Left ventricle myocardium inferior (tissue), 1 donor: Measurements from ENCODE around the gene ENO3. TPM values are rescaled to one million over a fixed set of nuclear protein-coding genes. Genes with fewer than 3 reads are reported as not detected.
"Not testable (repeated sequence)": the region's sequence is repeated elsewhere in the genome, so short reads cannot be mapped to it uniquely, and the experiment has no call there.

Source experiments
- DNase-seq: peaks from one replicate; pipeline ENCODE4 v3.0.0-alpha.2; 2020
- H3K27ac ChIP-seq: fragments of 200-600 bp; replicated peaks from 2 replicates; pipeline ENCODE4 v1.8.0; 2021
- H3K27me3 ChIP-seq: fragments of 200-600 bp; 2 replicates; pipeline ENCODE4 v1.8.0; 2021; ENCODE audit warnings: low read depth
- H3K36me3 ChIP-seq: fragments of 200-600 bp; 2 replicates; pipeline ENCODE4 v1.8.0; 2021
- H3K4me1 ChIP-seq: fragments of 200-600 bp; 2 replicates; pipeline ENCODE4 v1.8.0; 2021
- H3K4me3 ChIP-seq: fragments of 200-600 bp; 2 replicates; pipeline ENCODE4 v1.8.0; 2021; ENCODE audit warnings: mild to moderate bottlenecking, moderate library complexity
- H3K9me3 ChIP-seq: fragments of 200-600 bp; replicated peaks from 2 replicates; pipeline ENCODE4 v1.8.0; 2021
- CTCF ChIP-seq: fragments of 200-600 bp; IDR thresholded peaks from 2 replicates; pipeline ENCODE4 v1.8.0; 2021; ENCODE audit warnings: antibody characterized with exemption, mild to moderate bottlenecking, borderline replicate concordance
- intact Hi-C: fragments of 100-400 bp; cut with micrococcal nuclease; formaldehyde crosslinking; loops from one replicate; pipeline ENCODE4 v1.11.0; 2022
- long read RNA-seq: library from polyadenylated mRNA; unstranded; transcript quantifications from one replicate; pipeline ENCODE4 v2.0.0, GENCODE V29; 2021
- total RNA-seq: library from RNA; stranded (reverse); fragmentation: NEBNext Ultra II Directional; extraction: Animal tissue kit (Norgen Biotek cat#: 25700); gene quantifications from one replicate; pipeline ENCODE4 v1.2.1, GENCODE V29; 2021
- donor health status: DM: no; HTN: yes; CAD: no; lungs with severe emphysema.

The ENO3 gene
- total RNA-seq, result 827 TPM
- long read RNA-seq, transcript ENO3-201 (12 exons, 1,521 nt), result major isoform, 239 of 1,619 reads
- long read RNA-seq, transcript ENO3-206 (10 exons, 1,322 nt), result minor isoform, 7 of 1,619 reads
- long read RNA-seq, transcript ENO3-202 (11 exons, 1,448 nt), result minor isoform, 13 of 1,619 reads
- long read RNA-seq, transcript ENO3-216 (3 exons, 726 nt), result minor isoform, 8 of 1,619 reads
- long read RNA-seq, partial matches to known transcripts, result 69 of 1,619 reads
- long read RNA-seq, other reads (novel, unspliced or antisense), result 1,278 of 1,619 reads

- Histone ChIP-seq H3K27me3 (no peaks in the 10 kb centered on the region), H3K4me3 (peak within 1 kb of the TSS; percentile 99), H3K4me1 (peaks cover 66% of the 10 kb centered on the region), H3K36me3 (peaks cover 10% of the 10 kb centered on the region), H3K27ac (peak within 1 kb of the TSS; percentile 100), H3K9me3 (no peaks in the 10 kb centered on the region)
- TF ChIP-seq CTCF, result no peak
- intact Hi-C loops, result no loop called here
- peak; percentile 56 for DNase-seq
Observed at GRCh38 chr17:4950746-4951204, at the start of gene ENO3. Gene ENO3, plus strand, starts transcription at chr17:4951119. Its CDS starts 711 bp downstream, at chr17:4951830.

GRCh38 chr17:4901648-4902344 lies 49.1 kb upstream of the ENO3 start:
- Histone ChIP-seq H3K4me3 (peak overlapping the region; percentile 67), H3K36me3 (peaks cover 2% of the 10 kb centered on the region), H3K4me1 (peaks cover 44% of the 10 kb centered on the region), H3K9me3 (no peaks in the 10 kb centered on the region), H3K27me3 (peaks cover 39% of the 10 kb centered on the region), H3K27ac (peak overlapping the region; percentile 68)
- intact Hi-C loops, result no loop called here
- TF ChIP-seq CTCF, result no peak
- DNase-seq, result peak; percentile 61

DNA sequence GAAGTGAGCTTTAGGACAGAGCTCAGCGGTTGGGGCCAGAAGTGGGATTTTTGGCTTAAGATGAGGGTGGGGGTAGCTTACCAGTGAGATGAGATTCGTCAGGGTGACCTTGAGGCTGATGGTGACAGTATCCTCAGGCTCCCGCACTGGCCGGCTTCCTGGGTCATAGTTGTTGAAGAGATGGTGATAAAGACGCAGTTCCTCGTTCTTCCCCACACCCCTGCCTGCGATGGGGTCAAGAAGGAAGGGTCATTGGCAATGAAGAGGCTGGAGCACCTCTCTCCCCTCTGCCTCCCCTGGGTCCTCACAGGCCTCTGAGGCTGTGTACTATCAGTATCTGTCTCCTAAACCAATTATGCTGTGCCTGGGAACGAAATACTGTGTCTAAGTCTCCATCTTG lies 48.4 kb upstream of the ENO3 start:
- Histone ChIP-seq H3K27me3 (peaks cover 39% of the 10 kb centered on the region), H3K27ac (peak overlapping the region; percentile 68), H3K4me1 (peaks cover 44% of the 10 kb centered on the region), H3K9me3 (no peaks in the 10 kb centered on the region), H3K4me3 (no peak overlapping the region), H3K36me3 (no peaks in the 10 kb centered on the region)
- DNase-seq, result no peak
- TF ChIP-seq CTCF, result no peak
- intact Hi-C loops, result no loop called here

DNA sequence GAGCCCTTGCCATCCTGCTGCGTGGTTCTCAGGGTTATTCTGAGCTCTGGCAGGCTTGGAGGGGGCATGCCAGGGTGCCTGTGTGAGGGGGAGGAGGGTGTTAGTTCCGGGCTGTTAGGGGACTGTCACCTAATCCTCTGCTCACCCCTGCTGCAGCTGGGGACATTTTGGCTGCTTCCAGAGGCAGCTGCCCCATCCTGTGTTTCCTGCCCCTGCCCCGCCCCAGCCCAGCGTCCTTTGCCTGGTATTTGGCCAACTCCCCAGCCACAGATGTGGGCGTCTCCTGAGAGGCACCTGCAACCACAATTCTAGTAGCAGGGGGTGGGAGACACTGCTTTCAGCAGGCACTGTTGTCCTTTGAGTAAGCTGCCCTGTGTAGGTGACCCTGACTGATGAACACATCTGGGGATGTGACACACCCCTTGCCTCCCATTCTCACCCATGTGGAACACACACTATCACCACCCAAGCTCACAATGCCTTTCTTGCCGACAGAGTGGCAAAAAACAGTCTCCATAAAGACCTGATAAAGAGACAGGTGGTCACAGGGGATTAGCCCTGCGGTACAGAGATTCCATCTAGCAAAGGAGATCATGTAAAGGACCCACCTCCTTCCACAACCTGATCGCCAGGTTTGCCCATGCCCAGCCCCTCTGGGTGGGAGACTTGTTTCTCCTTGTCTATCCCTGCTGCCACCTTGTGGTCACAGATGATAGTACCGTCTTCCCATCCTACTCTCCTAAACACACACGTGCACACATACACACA lies 47.7 kb upstream of the ENO3 start, which contains the start of gene CHRNE:
Gene CHRNE, minus strand, starts transcription at position 48 of the 768 bp plus-strand sequence. Its CDS starts 35 bp downstream, at position 13.
- Histone ChIP-seq H3K4me3 (peak within 1 kb of the TSS; percentile 67), H3K4me1 (peaks cover 47% of the 10 kb centered on the region), H3K27ac (peak within 1 kb of the TSS; percentile 68), H3K9me3 (no peaks in the 10 kb centered on the region), H3K36me3 (no peaks in the 10 kb centered on the region), H3K27me3 (peaks cover 39% of the 10 kb centered on the region)
- peak; percentile 83 for TF ChIP-seq CTCF
- intact Hi-C loops, result no loop called here
- peak; percentile 51 for DNase-seq

- H3K36me3 ChIP-seq, H3K27me3 ChIP-seq, H3K27ac ChIP-seq, DNase-seq, H3K9me3 ChIP-seq, H3K4me3 ChIP-seq: not testable (repeated sequence)
- intact Hi-C loops, result loop anchor here (5.0 kb wide), 1 partner anchor 156 kb away; no protein-coding TSS in a partner anchor
- peaks cover 31% of the 10 kb centered on the region for H3K4me1 ChIP-seq
Observed at GRCh38 chr17:4906642-4907041, 44.3 kb upstream of the ENO3 start.
